ENCODE results near the gene CYFIP2.
A peak's percentile ranks its signal among the peaks of the same experiment; 100 is the strongest.
"Not testable (repeated sequence)": the region's sequence is repeated elsewhere in the genome, so short reads cannot be mapped to it uniquely, and the experiment has no call there.

The CYFIP2 gene

DNA sequence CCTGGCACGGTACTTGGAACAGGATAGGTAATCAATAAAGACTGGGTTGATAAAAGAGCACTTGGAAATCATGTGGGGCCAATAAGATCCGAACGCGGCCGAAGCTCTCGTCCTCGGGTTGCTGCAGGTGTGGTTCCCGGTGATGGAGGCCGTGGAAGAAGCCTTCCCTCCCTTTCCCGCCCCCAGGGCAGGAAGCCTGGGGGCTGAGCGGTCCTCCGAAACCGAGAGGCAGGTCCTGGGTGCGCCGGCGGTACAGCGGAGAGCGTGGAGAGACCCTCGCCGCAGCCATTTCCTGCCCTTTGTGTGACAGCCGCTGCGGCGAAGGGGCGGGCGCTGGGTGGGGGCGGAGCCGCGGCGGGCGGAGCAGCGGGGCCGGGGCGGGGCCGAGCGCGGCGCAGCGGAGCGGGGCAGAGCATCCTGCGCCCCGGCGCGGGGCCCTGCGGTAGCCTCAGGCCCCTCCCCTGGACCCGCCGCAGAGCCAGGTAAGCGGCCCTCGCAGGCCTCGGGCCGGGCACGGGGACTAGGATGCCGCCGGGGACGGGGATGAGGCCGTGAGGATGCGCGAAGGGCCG is at the start of gene CYFIP2:
CYFIP2 (plus strand) TSS at position 410 of the 572 bp plus-strand sequence. CDS start 19,239 bp downstream, outside the sequence.
- no peak for DNase-seq (ENCODE audit: low read depth)

GRCh38 chr5:157216391-157217142 is 49.4 kb upstream of the CYFIP2 start:
- DNase-seq (ENCODE audit: low read depth): no peak

- DNase-seq (ENCODE audit: low read depth): no peak
Measured at GRCh38 chr5:157217289-157218024, 48.5 kb upstream of the CYFIP2 start.

GRCh38 chr5:157219491-157220271 is 46.2 kb upstream of the CYFIP2 start:
- peak; percentile 31 for DNase-seq (ENCODE audit: low read depth)

DNA sequence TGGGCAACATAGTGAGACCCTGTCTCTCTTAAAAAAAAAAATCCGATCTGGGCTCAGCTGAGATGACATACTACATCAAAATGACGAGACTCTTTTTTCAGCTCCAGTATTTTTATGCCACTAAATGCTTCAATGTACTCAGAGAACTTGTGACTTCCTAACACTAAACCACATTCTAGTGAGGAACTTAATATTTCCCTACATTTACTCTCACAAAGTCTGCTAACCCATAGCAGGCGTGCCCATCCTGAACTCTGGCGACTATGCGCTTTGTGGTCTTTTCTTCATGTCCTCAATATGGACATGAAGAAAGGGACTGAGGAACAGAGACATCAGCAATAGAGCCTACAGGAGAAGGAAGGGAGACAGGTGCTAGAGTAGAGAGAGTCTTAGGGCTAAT is 44.0 kb upstream of the CYFIP2 start:
- no peak for DNase-seq (ENCODE audit: low read depth)

DNA sequence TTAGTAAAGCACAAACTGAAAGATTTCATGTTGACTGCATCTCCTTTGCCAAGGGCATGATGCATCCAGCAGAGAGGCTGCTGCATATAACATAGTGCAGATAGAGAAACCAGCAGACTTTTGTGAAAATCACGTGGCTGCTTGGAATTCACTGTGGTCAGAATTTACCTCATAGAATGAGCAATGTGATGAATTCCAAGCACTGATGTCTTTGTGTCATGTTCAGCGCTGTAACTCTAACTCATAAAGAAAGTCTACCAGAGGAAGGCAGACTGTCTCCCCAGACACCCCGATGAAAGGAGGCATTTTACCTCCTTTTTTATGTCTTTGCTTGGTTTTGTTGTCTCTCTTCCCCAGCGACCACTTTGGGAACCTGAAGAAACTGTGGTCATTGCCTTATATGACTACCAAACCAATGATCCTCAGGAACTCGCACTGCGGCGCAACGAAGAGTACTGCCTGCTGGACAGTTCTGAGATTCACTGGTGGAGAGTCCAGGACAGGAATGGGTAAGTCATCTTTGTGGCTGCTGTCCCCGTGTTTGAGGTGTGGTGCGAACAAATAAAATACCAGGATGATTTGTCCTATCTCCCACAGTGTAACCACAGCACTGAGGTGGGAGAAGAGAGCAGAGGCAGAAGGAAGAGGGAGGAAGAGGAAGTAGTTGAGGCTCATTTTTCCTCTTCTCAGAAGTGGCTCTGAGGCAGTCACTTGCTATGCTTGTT is 43.3 kb upstream of the CYFIP2 start:
- peak; percentile 84 for DNase-seq (ENCODE audit: low read depth)

GRCh38 chr5:157225469-157226422 is 40.2 kb upstream of the CYFIP2 start:
- no peak for DNase-seq (ENCODE audit: low read depth)

DNA sequence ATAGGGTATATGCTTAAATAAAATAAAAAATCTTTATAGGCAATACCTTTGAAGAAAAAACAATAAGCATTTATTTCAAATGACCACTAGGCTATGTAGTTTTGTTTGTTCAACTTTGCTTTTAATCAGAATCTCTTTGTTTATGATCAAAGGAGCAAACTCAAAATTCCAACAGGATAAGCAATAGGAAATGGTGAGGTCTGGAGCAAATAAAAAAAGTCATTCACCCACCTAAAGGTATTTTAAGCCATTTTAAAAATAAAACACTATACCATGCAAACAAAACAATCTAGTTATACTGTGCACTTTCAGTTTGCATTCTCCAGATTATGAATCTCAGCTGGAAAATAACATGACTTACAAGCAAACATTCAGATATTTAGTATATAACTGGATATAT is 35.3 kb upstream of the CYFIP2 start:
- DNase-seq (ENCODE audit: low read depth): no peak

DNA sequence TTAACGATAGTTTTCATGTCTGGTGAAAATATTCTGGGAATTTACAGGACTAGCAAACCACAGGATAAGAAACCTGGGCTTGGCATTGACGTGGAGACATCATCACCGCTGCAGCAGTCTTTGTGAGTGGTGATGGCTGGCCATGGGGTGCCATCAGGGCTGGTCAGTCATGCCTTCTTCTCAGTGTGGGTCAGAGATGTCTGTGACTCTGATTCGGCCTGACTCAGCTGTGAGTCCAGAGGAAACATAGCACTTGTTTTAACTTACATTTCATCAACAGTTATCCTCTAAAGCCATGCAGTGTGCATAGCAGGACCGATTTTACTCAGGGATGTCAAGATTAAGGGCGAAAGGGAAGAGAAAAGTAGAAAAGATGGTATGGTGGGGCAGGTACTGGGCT is 33.2 kb upstream of the CYFIP2 start:
- peak; percentile 2 for DNase-seq (ENCODE audit: low read depth)

GRCh38 chr5:157233515-157233914 is 32.4 kb upstream of the CYFIP2 start:
- DNase-seq (ENCODE audit: low read depth): no peak

- no peak for DNase-seq (ENCODE audit: low read depth)
Measured at GRCh38 chr5:157236423-157236822, 29.5 kb upstream of the CYFIP2 start.

- no peak for DNase-seq (ENCODE audit: low read depth)
Measured at GRCh38 chr5:157241483-157241882, 24.4 kb upstream of the CYFIP2 start.

GRCh38 chr5:157244704-157245103 is 21.2 kb upstream of the CYFIP2 start:
- DNase-seq (ENCODE audit: low read depth): not testable (repeated sequence)

GRCh38 chr5:157245476-157245875 is 20.4 kb upstream of the CYFIP2 start:
- peak; percentile 8 for DNase-seq (ENCODE audit: low read depth)

DNA sequence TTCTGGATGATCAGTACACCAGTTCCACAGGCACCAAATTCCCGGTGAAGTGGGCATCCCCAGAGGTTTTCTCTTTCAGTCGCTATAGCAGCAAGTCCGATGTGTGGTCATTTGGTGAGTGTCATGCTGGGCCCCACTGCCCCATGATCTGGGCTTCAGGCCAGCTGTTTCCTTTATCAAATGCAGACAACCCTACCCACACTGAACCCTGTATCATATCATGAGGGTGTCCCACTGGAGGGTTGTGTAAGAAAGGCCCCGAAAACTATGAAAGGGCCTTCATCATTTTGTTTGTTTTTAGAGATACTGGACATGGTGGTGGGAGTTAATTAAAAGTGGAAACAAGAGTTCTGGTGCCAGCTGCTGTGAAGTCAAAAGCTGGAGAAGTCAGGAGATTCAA is 20.0 kb upstream of the CYFIP2 start:
- DNase-seq (ENCODE audit: low read depth): no peak

DNA sequence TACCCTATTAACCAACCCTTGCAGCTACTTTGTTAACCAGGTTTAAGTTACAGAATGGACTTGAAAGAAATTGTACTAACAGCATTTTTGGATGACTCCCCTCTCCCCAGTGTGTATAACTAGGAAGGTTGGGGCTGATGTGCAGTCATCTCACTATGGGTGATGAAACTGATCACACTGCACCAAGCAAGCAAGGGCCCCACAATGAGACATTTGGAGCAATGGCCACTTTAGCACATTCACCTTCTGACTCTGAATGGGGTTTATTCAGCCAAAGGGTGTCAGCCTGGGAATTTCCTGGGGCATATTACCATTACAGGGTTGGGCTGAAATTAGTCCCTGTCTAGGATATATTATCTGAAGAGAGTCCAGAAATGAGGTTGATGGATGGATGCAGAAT is 18.7 kb upstream of the CYFIP2 start:
- DNase-seq (ENCODE audit: low read depth): no peak

DNA sequence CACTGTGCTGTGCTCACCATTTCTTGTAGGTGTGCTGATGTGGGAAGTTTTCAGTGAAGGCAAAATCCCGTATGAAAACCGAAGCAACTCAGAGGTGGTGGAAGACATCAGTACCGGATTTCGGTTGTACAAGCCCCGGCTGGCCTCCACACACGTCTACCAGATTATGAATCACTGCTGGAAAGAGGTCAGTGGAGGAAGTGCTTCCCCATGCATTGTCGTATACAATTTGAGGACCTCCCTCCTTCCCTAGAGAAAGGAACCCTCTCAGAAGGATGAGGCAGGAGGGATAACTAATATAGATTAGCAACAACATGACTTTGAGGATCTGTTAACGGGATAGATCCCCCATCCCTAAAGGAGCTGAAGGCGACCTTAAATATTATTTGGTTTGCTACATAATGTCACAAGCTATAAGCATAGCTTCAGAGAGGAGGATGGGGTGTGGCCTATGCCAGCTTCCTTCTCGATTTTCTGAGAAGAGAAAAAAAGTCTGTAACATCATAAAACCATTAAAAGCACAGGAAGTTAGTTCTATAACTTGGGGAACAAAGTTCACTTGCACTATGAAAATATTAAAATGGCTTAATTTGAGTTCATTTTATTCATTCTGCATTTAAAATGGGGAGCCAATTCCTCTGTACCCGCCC is 17.0 kb upstream of the CYFIP2 start:
- no peak for DNase-seq (ENCODE audit: low read depth)

- DNase-seq (ENCODE audit: low read depth): peak; percentile 5
Measured at GRCh38 chr5:157252711-157253465, 13.0 kb upstream of the CYFIP2 start.

GRCh38 chr5:157253547-157253946 is 12.4 kb upstream of the CYFIP2 start:
- DNase-seq (ENCODE audit: low read depth): peak; percentile 38

Data from amniotic epithelial cell (primary cell).